22Rv1 (cell line): ENCODE data around the gene TSPAN10.

Experiments
- ZFX ChIP-seq: fragments of 450-650 bp; IDR thresholded peaks from 2 replicates; pipeline ENCODE4 v1.6.1; 2017; ENCODE audit warnings: antibody characterized with exemption, borderline replicate concordance
- TF ChIP-seq, protein P1 (sequence below): fragments of 450-650 bp; IDR thresholded peaks from 2 replicates; pipeline ENCODE4 v1.5.1; 2017; ENCODE audit warnings: mild to moderate bottlenecking

DNA sequence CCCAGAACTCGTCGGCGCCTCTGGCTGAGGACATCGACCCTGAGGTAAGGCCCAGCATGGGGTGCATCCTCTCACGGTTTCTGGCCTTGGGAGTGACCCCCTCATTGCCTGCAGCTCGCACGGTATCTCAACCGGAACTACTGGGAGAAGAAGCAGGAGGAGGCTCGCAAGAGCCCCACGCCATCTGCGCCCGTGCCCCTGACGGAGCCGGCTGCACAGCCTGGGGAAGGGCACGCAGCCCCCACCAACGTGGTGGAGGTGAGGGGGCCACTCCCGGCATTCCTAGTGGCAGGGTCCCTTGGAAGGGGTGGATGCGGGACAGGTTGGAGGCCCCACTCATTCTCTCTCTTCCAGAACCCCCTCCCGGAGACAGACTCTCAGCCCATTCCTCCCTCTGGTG is 57.8 kb downstream of the TSPAN10 start:
- TF ChIP-seq, protein P1, sequence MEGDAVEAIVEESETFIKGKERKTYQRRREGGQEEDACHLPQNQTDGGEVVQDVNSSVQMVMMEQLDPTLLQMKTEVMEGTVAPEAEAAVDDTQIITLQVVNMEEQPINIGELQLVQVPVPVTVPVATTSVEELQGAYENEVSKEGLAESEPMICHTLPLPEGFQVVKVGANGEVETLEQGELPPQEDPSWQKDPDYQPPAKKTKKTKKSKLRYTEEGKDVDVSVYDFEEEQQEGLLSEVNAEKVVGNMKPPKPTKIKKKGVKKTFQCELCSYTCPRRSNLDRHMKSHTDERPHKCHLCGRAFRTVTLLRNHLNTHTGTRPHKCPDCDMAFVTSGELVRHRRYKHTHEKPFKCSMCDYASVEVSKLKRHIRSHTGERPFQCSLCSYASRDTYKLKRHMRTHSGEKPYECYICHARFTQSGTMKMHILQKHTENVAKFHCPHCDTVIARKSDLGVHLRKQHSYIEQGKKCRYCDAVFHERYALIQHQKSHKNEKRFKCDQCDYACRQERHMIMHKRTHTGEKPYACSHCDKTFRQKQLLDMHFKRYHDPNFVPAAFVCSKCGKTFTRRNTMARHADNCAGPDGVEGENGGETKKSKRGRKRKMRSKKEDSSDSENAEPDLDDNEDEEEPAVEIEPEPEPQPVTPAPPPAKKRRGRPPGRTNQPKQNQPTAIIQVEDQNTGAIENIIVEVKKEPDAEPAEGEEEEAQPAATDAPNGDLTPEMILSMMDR, result no peak
- TF ChIP-seq ZFX, result no peak
